ENCODE data around the gene RNF17. TPM values are rescaled to one million over a fixed set of nuclear protein-coding genes. Genes with fewer than 3 reads are reported as not detected.
"Not testable (repeated sequence)": the region's sequence is repeated elsewhere in the genome, so short reads cannot be mapped to it uniquely, and the experiment has no call there.

RNF17 gene
- total RNA-seq, 1 donor from 2014 or later: not detected

DNA sequence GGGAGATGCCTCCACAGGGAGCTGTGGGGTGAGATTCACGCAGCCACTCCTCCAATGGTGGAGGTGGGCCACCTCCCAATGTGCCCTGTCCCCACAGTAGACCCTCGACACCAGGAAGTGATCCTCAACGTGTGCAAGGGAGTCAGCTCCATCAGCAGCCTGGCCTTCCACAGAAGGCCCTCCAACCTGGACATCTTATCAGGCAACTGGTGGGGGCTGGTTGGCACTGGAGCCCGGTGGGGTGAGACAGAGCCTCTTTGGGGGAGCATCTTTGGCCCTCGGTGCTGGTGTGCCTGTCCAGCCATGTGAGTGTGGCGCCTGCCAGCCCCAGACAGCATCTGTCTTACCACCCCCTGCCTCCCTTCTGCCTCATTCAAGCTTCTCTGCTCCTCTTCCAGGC lies 19.7 kb upstream of the RNF17 start:
- intact Hi-C loops (cut with micrococcal nuclease): no loop called here

DNA sequence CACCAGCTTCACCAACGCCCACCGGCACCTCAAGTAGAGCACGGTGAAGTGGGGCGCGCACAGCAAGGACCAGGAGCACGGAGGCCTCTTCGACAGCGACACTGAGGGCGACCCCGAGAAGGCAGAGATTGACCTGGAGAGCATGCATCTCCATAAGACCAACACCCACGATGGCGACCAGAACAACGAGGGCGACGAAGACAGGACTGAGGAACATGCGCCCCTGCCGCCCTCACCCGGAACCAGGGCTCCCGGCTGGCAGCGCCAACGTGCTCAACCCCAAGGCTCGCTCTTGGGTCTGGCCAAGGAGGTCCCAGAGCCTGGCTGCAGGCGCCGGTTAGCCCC lies 18.5 kb upstream of the RNF17 start:
- intact Hi-C loops (cut with micrococcal nuclease): no loop called here

DNA sequence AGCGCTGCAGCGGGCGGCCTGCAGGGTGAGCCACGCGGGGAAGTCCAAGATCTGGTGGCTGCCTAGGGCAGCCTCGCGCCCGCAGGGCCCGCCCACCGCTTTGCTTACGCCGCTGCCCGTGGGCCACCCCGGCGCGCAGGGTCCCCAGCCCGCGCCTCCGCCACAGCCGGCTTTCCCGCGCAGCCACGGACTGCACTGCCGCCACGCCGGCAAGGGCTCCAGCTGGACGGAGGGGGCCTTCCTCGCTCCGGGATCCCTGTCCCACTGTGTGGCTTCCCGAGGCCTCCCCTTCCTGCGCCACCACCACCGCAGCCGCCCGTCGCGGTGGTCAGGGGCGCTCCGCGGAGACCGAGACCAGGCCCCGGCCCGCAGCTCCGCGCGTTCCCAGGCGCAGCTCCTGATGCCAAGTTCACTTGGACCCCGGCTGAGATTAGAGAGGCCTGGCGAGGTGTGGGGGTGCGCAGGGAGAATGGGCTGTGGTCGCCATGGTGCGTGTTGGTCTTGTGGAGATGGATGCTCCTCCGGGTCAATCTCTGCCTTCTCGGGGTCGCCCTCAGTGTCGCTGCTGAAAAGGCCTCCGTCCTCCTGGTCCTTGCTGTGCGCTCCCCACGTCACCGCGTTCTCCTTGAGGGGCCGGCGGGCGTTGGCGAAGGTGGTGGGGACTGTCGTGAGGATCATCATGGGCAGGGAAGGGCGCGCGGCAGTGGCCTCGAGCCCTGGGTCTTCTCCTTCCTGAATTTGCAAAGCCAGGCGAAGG lies 17.9 kb upstream of the RNF17 start:
- intact Hi-C loops (cut with micrococcal nuclease): no loop called here

DNA sequence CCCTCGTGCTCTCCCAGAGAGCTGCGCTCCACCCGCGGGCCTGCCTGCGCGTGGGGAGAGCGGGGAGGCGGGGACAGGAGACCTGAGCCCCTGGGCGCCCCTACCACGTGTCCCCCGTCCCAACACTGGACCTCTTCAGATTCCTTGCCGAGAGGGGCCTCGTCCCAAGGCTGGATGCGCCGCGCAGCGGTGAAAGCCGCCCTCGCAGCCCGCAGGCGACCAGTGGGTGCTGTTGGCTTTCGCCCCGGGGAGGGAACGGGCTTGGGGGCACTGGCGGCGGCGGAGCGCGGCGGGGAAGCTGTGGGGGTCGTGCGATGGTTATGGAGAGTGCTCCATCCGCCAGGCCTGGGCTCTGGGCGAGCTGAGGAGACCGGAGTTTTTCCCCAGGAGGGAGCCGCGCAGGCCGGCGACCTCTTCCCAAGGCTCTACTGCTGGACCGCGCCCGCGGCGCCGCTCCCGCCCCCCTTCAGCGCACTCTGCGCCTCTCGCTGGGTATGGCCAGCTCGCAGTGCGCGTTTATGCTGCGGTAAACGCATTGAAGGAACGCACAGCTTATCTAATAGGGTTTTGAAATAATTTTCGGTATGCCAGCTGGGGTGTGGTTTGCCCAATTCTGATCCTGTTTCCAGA lies 17.2 kb upstream of the RNF17 start:
- intact Hi-C loops (cut with micrococcal nuclease): no loop called here

DNA sequence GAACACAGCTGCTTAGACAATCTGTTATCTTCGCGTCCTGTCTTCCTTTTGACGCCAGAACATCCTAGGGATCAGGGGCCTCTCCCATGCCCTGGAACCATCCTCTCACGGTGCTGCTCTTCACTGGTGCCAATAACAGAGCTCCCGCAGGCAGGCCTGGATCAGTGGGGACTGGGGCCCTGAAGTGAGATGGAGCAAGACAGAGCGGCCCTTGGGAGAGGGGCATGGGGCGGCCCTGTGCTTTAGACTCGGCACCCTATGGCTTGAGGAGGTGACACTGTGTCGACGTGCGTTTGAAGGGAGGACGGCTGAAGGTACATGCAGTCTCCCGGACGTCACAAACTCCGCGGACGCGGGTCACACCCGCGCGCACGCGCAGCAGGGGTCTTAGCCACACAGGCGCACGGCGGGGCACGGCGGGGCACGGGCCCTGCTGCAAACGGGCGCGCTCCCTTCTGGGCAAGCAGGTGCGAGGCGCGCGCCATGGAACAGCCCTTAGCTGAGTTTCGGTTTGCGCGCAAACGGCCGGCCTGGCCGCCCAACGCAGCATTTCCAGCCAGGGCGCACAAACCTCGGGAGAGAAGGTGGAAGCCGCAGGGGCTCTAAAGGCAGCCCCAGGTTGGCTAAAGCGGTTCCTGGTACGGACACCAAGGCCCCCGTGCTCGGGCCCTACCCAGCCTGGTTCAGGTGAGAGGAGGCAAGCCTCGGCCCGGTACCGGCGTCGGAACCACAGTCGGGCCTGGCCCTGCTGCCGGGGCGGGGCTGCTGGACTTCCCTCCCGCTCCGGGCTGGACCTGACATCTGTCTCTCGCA lies 16.5 kb upstream of the RNF17 start:
- intact Hi-C loops (cut with micrococcal nuclease): no loop called here

DNA sequence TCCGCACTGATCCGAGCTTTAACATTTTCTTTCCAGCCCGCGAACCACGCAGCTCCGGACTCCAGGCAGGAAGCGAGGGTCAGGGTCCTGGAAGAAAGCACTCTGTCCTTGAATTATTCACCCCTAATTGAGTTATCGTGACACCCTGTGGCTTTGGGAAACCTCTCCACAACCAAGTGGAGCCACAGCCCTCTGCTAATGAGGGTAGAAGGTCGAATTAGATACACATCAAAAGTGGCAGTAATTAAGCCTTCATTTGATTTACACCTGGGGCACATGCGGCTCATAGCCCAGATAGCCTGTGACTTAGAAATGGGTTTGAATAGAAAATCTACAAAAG lies 15.9 kb upstream of the RNF17 start:
- intact Hi-C loops (cut with micrococcal nuclease): no loop called here

DNA sequence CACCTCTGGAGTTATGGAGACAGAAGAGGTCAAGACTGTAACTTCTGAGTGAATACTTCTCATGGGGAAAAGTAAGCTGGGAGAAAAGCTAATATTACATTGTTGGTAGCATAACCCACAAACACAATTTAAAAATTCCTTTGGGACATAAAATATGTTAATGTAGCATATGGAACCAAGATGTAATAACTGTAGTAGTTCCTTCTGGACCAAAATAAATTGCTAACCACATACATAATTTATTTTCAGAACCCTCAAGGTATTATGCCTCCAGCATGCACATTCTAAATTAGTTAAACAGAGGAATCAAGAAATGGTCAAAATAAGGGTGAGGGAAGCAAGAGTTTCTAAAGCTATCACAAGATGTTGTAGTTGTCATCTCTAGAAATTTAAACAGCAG lies 4.8 kb upstream of the RNF17 start:
- intact Hi-C loops (cut with micrococcal nuclease): no loop called here

DNA sequence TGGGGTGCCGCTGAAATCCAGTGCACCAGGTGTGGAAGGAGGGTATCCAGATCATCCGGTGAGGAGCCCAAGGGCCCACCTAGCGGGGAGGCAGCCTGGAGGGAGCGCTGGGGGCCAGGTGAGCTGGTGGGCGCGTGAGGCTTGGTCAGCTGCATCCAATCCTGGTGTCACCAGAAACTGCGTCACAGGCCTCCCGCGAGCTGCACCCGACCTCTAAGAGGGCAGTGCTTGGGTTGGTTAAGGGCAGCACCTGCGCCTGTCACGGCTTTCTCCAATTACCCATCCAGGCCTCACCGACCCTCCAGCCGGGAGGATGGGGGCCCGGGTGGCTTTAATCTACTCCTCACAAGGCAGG lies 284 bp downstream of the RNF17 start:
- intact Hi-C loops (cut with micrococcal nuclease): no loop called here

DNA sequence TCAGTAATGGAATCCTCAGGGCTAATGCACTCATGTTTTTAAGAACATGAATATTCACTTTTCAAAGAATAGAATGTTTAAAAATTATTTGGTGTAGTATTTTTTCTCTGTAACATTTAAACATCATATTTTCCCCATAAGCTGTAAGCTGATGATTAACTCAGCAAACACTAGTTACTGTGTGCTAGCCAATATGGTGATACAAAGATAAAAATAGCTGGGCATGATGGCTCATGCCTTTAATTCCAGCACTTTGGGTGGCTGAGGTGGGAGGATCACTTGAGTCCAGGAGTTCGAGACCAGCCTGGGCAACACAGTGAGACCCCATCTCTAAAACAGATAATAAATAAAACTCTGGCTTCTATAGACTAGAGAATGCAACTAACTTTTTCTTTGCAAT lies 13.2 kb downstream of the RNF17 start:
- intact Hi-C loops (cut with micrococcal nuclease): no loop called here

DNA sequence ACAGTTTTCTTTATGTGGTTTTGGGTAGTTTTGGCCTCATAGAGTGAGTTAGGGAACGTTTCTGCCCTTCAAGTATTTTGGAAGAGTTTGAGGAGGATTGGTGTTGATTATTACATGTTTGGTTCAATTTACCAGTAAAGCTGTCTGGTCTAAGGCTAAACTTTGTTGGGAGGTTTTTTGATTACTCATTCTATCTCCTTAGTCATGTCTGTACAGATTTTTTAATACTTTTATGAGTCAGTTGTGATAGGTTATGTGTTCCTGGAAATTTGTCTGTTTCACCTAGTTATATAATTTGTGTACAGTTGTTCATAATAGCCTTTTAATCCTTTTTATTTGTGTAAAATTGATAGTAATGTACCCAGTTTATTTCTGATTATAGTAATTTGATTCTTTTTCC lies 20.4 kb downstream of the RNF17 start:
- intact Hi-C loops (cut with micrococcal nuclease): no loop called here

DNA sequence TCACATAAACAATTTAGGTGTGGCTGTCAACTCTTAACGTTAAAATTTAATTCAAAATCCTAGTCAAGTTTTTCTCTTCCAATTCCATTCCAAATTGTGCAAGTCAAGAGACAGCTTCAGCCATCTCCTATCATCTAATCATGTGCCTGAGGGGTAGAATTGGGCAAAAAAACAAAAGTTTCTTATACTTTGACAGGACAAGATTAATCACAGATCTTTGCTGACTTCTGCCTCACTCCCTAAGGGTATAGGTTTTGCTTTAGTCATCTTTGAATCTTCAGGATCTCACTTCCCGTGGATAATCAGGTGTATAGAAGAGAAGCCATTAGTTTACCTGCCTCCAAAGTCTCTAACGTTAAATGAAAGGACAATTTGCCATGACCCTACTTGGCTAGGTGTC lies 24.6 kb downstream of the RNF17 start:
- intact Hi-C loops (cut with micrococcal nuclease): no loop called here

DNA sequence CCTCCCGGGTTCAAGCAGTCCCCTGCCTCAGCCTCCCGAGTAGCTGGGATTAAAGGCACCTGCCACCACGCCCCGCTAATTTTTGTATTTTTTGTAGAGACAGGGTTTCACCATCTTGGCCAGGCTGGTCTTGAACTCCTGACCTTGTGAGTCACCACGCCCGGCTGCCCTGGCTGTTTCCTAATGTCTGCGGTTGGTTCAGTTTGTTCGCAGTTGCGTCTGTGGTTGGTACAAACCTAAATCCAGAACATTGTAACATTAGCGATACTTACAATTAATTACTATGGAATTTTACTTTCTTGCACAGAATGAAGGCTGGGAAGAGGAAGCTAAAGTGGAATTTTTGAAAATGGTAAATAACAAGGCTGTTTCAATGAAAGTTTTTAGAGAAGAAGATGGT lies 38.1 kb downstream of the RNF17 start:
- intact Hi-C loops (cut with micrococcal nuclease): no loop called here

DNA sequence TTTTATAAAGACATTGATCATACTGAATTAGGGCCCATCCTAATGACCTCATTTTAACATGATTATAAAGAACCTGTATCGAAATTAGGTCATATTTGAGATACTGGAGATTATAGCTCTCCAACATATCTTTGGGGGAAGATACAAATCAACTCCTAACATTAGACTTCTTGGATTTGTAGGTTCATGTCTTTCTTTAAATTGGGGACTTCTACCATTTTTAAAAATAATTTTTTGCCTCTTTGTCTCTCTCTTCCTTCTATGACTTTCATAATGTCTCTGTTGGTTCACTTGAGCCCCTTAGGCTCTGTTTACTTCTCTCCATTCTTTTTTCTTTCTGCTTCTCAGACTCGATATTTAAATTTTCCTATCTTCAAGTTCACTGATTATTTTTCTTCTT lies 57.2 kb downstream of the RNF17 start:
- intact Hi-C loops (cut with micrococcal nuclease): no loop called here

DNA sequence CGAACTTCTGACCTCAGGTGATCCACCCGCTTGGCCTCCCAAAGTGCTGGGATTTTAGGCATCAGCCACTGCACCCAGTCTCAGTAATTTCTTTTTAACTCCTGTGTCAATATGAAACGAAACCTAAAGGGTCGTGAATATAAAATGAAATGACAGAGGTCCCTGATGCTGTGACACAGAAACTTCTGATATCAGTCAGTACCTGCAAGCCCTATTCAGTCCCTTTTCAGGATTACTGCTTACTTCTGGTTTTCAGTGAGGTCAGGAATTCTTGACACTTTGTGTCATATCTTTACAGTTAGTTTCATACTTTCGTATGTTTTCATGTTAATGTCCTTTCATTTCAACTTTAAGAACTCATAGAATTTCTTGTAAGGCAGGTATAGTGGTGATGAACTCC lies 58.7 kb downstream of the RNF17 start:
- intact Hi-C loops (cut with micrococcal nuclease): no loop called here

DNA sequence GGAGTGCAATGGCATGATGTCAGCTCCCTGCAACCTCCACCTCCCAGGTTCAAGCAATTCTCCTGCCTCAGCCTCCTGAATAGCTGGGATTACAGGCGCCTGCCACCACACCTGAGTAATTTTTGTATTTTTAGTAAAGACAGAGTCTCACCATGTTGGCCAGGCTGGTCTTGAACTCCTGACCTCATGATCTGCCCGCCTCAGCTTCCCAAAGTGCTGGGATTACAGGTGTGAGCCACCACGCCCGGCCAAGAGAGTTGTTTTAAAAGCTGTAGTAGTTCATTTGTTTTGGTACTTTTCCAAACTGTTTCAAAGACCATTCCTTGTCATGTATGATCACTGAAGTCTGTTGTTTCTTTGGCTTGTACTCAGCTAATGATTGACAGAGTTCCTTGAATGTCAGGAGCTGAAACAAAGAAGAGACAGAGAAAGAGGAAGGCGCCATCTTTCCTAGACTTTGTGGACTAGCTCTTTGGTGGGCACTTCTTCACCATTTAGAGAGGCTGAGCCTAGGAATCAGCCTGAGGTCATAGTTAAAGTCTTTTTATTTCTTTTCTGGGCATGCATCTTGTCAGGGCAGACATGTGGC lies 59.2 kb downstream of the RNF17 start:
- intact Hi-C loops (cut with micrococcal nuclease): not testable (repeated sequence)

DNA sequence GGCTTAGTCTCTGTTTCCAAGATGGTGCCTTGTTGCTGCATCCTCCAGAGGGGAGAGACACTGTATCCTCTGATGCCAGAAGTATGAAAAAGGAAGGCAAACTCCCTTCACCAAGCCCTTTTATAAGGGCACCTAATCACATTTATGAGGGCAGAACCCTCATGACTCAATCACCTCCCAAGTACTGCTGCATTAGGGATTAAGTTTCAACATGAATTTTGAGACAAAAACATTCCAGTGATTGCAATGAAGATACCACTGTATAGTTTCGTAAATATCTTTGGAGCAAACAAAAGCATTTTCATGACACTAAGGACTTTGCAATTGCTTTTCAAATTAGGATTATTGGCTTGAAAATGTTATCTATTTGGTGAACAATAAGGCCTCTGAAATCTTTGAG lies 63.8 kb downstream of the RNF17 start:
- intact Hi-C loops (cut with micrococcal nuclease): no loop called here

DNA sequence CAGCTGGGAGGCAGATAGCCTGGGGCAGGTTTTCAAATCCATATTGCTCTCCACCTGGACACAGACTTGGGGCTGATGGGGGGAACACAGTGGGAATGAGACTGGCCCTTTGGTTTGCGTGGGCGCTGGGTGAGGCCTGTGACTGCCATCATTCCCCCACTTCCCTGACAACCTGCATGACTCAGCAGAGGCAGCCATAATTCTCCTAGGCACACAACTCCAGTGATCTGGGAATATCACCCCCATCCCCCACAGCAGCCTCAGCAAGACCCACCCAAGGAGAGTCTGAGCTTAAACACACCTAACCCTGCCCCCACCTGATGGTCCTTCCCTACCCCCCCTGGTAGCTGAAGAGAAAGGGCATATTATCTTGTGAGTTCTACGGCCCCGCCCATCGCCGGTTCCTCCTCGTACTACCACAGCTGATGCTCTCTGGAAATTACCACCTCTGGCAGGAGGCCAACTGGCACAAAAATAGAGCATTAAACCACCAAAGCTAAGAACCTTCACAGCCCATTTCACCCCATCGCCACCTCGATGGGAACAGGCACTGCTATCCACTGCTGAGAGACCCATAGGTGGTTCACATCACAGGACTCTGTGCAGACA lies 71.0 kb downstream of the RNF17 start:
- intact Hi-C loops (cut with micrococcal nuclease): no loop called here

DNA sequence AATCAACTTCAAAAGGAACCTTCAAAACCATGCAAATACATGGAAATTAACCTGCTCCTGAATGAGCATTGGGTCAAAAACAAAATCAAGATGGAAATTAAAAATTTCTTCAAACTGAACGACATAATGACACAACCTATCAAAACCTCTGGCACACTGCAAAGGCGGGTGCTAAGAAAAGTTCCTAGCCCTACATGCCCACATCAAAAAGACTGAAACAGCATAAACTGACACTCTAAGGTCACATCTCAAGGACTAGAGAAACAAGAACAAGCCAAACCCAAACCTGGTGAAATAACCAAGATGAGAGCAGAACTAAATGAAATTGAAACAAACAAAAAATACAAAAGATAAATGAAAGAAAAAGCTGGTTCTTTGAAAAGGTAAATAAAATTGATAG lies 73.6 kb downstream of the RNF17 start:
- intact Hi-C loops (cut with micrococcal nuclease): not testable (repeated sequence)

DNA sequence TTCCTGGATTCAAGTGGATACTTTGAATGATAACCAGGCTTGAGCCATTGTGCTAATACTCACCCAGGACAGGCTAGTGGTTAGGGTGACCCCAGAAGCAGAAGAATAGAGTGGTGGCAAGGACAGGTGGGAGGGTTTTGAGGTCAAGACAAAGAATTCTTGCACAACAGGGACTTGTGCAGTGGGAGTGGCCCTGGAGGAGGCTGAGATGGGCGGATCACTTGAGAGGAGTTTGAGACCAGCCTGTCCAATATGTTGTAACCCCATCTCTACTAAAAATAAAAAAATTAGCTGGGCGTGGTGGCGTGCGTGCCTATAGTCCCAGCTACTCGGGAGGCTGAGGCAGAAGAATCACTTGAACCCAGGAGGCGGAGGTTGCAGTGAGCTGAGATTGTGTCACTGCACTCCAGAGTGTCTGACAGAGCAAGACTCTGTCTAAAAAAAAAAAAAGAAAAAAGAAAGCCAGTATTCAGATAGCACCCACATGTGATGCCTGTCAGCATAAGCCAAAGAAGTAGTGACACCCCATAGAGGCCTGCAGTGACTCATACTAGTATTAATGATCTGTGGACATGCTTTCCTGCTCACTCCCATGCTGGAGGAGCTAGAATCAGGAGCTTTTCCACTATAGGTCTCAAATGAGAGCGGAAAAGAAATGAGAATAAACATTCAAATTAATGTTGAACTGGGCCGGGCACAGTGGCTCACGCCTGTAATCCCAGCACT lies 78.7 kb downstream of the RNF17 start:
- intact Hi-C loops (cut with micrococcal nuclease): no loop called here

DNA sequence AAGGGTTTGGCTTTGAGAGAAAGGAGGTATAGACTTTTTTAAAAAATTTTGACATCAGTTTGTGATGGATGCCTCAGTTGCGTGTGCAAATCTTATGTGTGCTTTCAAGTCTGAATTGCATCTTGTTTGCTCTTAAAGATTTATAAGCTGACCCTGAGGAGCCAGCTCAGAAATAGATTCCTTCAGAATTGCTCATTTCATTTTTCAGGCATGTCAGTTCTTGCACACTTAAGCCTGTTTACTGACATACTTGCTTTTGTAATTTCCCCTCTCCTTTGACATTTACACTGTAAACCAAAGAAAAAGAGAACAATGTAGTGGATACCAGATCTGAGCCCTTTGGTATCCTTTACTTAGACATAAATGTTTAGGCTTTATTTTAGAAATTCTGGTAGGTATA lies 87.6 kb downstream of the RNF17 start:
- intact Hi-C loops (cut with micrococcal nuclease): no loop called here

DNA sequence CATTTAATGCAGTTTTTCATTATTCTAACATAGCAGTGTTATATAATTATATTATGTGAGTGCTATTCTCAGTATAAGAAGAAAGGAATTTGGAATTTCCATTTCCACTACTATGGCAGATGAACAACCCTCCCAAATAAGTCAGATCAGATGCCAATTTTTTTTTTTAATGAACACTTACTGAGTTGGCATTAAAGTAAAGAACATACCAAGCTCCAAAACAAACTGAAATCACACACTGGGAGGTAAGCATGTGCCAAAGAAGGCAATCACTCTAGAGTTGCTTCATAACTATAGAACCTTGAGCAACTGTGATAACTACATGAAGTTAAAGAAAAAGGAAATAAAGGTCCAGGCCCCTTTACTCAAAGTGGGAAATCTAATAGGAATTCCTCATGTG lies 90.3 kb downstream of the RNF17 start:
- intact Hi-C loops (cut with micrococcal nuclease): no loop called here
